ENCODE data around the gene UCP2.

DNA sequence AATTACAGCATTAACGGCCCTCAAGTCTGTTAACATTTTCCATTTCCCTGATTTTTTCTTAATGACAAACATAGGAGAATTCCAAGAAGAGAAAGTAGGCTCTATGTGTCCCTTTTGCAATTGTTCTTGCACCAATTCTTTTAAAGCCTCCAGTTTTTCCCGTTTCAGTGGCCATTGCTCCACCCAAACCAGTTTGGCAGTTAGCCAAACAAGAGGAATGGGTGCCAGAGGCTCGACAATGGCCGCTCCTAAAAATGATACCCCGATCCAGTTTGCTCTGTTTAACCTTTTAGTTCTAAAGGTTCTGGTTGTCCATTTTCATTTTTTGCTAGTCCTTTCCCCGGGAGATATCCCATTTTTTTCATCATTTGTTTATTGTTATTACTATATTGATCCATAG, 38.6 kb downstream of the UCP2 start:
- TF ChIP-seq, protein P1, sequence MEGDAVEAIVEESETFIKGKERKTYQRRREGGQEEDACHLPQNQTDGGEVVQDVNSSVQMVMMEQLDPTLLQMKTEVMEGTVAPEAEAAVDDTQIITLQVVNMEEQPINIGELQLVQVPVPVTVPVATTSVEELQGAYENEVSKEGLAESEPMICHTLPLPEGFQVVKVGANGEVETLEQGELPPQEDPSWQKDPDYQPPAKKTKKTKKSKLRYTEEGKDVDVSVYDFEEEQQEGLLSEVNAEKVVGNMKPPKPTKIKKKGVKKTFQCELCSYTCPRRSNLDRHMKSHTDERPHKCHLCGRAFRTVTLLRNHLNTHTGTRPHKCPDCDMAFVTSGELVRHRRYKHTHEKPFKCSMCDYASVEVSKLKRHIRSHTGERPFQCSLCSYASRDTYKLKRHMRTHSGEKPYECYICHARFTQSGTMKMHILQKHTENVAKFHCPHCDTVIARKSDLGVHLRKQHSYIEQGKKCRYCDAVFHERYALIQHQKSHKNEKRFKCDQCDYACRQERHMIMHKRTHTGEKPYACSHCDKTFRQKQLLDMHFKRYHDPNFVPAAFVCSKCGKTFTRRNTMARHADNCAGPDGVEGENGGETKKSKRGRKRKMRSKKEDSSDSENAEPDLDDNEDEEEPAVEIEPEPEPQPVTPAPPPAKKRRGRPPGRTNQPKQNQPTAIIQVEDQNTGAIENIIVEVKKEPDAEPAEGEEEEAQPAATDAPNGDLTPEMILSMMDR (IDR thresholded peaks at IDR 0.05), result no peak
- TF ChIP-seq POLR2A (IDR thresholded peaks at IDR 0.05) (no peak), EP300 (IDR thresholded peaks at IDR 0.05) (no peak), POLR2AphosphoS5 (IDR thresholded peaks at IDR 0.05) (no peak)

Data from upper lobe of left lung (tissue), 4 donors.